ENCODE data around the gene CSNK2B. TPM values are rescaled to one million over a fixed set of nuclear protein-coding genes. Genes with fewer than 3 reads are reported as not detected.
A peak's percentile ranks its signal among the peaks of the same experiment; 100 is the strongest.
"Not testable (repeated sequence)": the region's sequence is repeated elsewhere in the genome, so short reads cannot be mapped to it uniquely, and the experiment has no call there.

Gene CSNK2B
- total RNA-seq, 2 experiments from 2014 or later = 239 to 346 TPM

DNA sequence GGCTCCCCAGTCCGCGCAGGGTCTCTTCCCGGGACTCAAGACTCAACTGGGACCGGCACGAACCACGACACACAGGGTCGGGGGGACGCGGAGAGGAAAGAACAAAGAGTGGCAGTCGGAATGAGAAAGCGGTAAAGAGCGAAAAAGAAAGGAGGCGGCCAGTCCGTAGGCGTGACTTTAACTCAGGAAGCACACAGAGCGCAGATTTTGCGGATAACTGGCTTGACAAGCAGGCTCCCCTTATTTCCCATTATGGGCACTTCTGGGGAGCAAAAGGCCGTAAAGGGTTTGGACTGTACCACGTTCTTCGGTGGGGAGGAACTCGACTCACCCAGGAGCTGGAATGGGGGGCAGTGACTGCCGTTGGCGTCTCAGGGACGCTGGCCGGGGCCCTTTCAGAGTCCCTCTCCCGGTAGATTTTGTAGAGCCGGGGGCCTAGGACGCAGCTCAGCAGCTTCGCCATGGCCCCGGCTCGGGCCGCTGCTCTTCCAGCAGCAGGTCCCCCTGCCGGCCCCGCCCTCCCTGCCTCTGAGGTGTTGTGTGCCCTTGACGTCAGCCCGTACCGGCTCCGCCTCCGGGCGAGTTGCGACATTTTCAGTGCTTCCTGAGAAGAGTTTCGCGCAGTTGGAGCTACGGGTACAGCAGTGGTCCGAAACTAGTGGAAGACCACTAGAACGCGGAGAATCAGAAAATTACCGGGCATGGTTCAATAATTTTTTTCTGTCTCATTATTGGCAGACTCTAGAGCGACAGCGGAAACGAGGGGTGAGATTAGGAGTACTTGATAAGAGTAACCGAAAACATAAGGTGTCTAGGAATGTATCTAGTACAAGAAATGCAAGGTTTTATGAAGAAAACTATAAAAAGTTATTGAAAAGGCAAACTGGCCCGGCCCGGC, 37.2 kb downstream of the CSNK2B start, which contains the start of gene ABHD16A:
TSS of gene ABHD16A (minus strand) at position 506 of the 898 bp plus-strand sequence. CDS start at position 463, 43 bp downstream.
- H3K4me1 Mint-ChIP-seq = peaks cover 23% of the 10 kb centered on the region
- H3K4me3 Mint-ChIP-seq = peak within 1 kb of the TSS; percentile 99
- H3K36me3 Mint-ChIP-seq (ENCODE audit: low read depth) = peaks cover 8% of the 10 kb centered on the region
- no peaks in the 10 kb centered on the region for H3K9me3 Mint-ChIP-seq (ENCODE audit: low read depth)
- ChIA-PET CTCF (interaction anchor here (0.6 to 1.4 kb wide), 13 partner anchors 9 to 229 kb away, joined by 3 to 4 read pairs (median 3); partner anchors contain the start of genes DDAH2, GPANK1, HSPA1A and HSPA1B), POLR2A (interaction anchor here (0.6 to 1.3 kb wide), 6 partner anchors 33 to 104 kb away, joined by 3 to 6 read pairs (median 4); partner anchors contain the start of genes CLIC1, GPANK1 and LSM2)
- no peaks in the 10 kb centered on the region for H3K27me3 Mint-ChIP-seq
- DNase-seq (peak; percentile 99), ATAC-seq (peak; percentile 91)
- intact Hi-C loops (cut with DNase I, micrococcal nuclease) = loop anchor here (1.0 to 2.0 kb wide), 16 partner anchors 22 to 269 kb away; partner anchors contain the start of genes BAG6 (in 2 of the 2), CLIC1 (in 1 of the 2), DDAH2 (in 1 of the 2) and DXO (in 1 of the 2)
- H3K27ac Mint-ChIP-seq = peak within 1 kb of the TSS; percentile 97

DNA sequence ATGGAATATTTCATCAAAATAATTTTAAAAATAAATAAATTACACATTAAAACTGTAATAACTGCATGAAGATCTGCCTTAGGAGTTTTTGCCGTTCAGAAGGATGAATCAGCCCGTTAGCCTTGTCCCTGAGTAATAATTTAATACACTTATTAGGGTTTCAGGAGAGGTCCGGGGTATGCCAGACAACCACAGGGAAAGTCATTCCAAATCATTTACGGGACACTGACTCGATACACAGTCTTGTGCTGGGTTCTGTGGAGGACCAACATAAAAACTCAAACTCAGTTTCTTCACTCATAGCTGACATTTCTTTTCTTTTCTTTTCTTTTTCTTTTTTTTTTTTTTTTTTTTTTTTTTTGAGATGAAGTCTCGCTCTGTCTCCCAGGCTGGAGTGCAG, 40.1 kb downstream of the CSNK2B start:
- Mint-ChIP-seq H3K4me1 (peaks cover 21% of the 10 kb centered on the region), H3K36me3 (ENCODE audit: low read depth) (peaks cover 4% of the 10 kb centered on the region), H3K9me3 (ENCODE audit: low read depth) (no peaks in the 10 kb centered on the region), H3K27me3 (no peaks in the 10 kb centered on the region), H3K4me3 (no peak overlapping the region), H3K27ac (no peak overlapping the region)
- ChIA-PET CTCF (interaction anchor here (0.9 to 1.1 kb wide), 2 partner anchors 9 to 64 kb away, joined by 3 to 4 read pairs; no protein-coding TSS in a partner anchor), POLR2A (no interaction called here)
- no peak for ATAC-seq
- DNase-seq = no peak
- intact Hi-C loops (cut with DNase I, micrococcal nuclease) = no loop called here

DNA sequence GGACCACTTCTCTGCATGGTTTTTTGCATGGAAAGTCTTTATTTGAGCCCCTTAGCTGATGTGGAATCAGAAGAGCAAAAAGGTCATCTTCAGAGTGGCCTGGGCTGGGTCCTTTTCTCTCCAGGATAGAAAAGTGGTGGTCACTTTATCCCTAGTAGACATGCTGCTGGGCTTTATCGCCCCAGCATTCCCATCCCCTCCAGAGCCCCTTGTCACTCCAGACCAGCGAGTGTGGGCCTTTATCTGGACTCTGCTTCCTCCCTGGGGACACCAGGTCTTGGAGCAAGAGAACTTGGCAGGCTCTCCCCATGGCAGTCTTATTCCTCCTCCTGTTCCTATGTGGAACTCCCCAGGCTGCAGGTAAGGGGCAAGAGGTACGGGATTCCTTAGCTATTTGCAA, 40.7 kb downstream of the CSNK2B start, which contains the start of gene LY6G6F:
TSS of gene LY6G6F (plus strand) at position 268 of the 400 bp plus-strand sequence. CDS start at position 309, 41 bp downstream.
- ChIA-PET POLR2A (no interaction called here), CTCF (interaction anchor here (0.7 to 1.1 kb wide), 3 partner anchors 8 to 123 kb away, joined by 3 to 4 read pairs (median 4); no protein-coding TSS in a partner anchor)
- peaks cover 16% of the 10 kb centered on the region for H3K4me1 Mint-ChIP-seq
- ATAC-seq = no peak
- no peaks in the 10 kb centered on the region for H3K9me3 Mint-ChIP-seq (ENCODE audit: low read depth)
- intact Hi-C loops (cut with DNase I, micrococcal nuclease) = no loop called here
- H3K27ac Mint-ChIP-seq = no peak within 1 kb of the TSS
- H3K27me3 Mint-ChIP-seq = no peaks in the 10 kb centered on the region
- no peak for DNase-seq
- peaks cover 4% of the 10 kb centered on the region for H3K36me3 Mint-ChIP-seq (ENCODE audit: low read depth)
- H3K4me3 Mint-ChIP-seq = no peak within 1 kb of the TSS

- Mint-ChIP-seq H3K4me1 (peaks cover 11% of the 10 kb centered on the region), H3K4me3 (no peak overlapping the region), H3K9me3 (ENCODE audit: low read depth) (no peaks in the 10 kb centered on the region), H3K36me3 (ENCODE audit: low read depth) (peaks cover 1% of the 10 kb centered on the region), H3K27ac (no peak overlapping the region), H3K27me3 (no peaks in the 10 kb centered on the region)
- intact Hi-C loops (cut with DNase I, micrococcal nuclease) = no loop called here
- ATAC-seq (no peak), DNase-seq (no peak)
- POLR2A ChIA-PET = no interaction called here
- CTCF ChIA-PET = interaction anchor here (0.7 kb wide), 1 partner anchor 114 kb away, joined by 5 read pairs; no protein-coding TSS in a partner anchor
Measured at GRCh38 chr6:31707701-31708100, 41.8 kb downstream of the CSNK2B start.

GRCh38 chr6:31708224-31708623, 42.3 kb downstream of the CSNK2B start:
- CTCF ChIA-PET = no interaction called here
- H3K27me3 Mint-ChIP-seq = no peaks in the 10 kb centered on the region
- POLR2A ChIA-PET = no interaction called here

GRCh38 chr6:31709157-31709556, 43.3 kb downstream of the CSNK2B start:
- intact Hi-C loops (cut with DNase I, micrococcal nuclease) = not testable (repeated sequence)

More at GRCh38 chr6:31708224-31708623, 42.3 kb downstream of the CSNK2B start:
- H3K9me3 Mint-ChIP-seq (ENCODE audit: low read depth) = no peaks in the 10 kb centered on the region
- DNase-seq = no peak
- no peaks in the 10 kb centered on the region for H3K36me3 Mint-ChIP-seq (ENCODE audit: low read depth)
- H3K27ac Mint-ChIP-seq = no peak overlapping the region
- peaks cover 11% of the 10 kb centered on the region for H3K4me1 Mint-ChIP-seq
- no peak overlapping the region for H3K4me3 Mint-ChIP-seq
- ATAC-seq = no peak
- intact Hi-C loops (cut with DNase I, micrococcal nuclease) = no loop called here

GRCh38 chr6:31710523-31711219, 44.8 kb downstream of the CSNK2B start:
- peaks cover 8% of the 10 kb centered on the region for H3K4me1 Mint-ChIP-seq
- ChIA-PET CTCF (interaction anchor here (0.6 to 1.3 kb wide), 5 partner anchors 11 to 140 kb away, joined by 3 to 4 read pairs (median 3); partner anchors contain the start of gene LY6G6C), POLR2A (interaction anchor here (0.6 kb wide), 2 partner anchors 28 to 446 kb away, joined by 3 read pairs; no protein-coding TSS in a partner anchor)
- no peak overlapping the region for H3K27ac Mint-ChIP-seq
- intact Hi-C loops (cut with DNase I, micrococcal nuclease) = no loop called here
- H3K9me3 Mint-ChIP-seq (ENCODE audit: low read depth) = no peaks in the 10 kb centered on the region
- no peak overlapping the region for H3K4me3 Mint-ChIP-seq
- no peaks in the 10 kb centered on the region for H3K27me3 Mint-ChIP-seq
- no peaks in the 10 kb centered on the region for H3K36me3 Mint-ChIP-seq (ENCODE audit: low read depth)
- ATAC-seq (no peak), DNase-seq (no peak)

More at GRCh38 chr6:31709157-31709556, 43.3 kb downstream of the CSNK2B start:
- CTCF ChIA-PET; ATAC-seq; H3K27me3 Mint-ChIP-seq; H3K36me3 Mint-ChIP-seq (ENCODE audit: low read depth); DNase-seq; H3K4me3 Mint-ChIP-seq; H3K4me1 Mint-ChIP-seq; H3K9me3 Mint-ChIP-seq (ENCODE audit: low read depth); H3K27ac Mint-ChIP-seq; POLR2A ChIA-PET: not testable (repeated sequence)

GRCh38 chr6:31711233-31711632, 45.4 kb downstream of the CSNK2B start:
- Mint-ChIP-seq H3K36me3 (ENCODE audit: low read depth) (no peaks in the 10 kb centered on the region), H3K9me3 (ENCODE audit: low read depth) (no peaks in the 10 kb centered on the region), H3K27ac (no peak overlapping the region), H3K4me3 (no peak overlapping the region), H3K4me1 (peaks cover 8% of the 10 kb centered on the region), H3K27me3 (no peaks in the 10 kb centered on the region)
- intact Hi-C loops (cut with DNase I, micrococcal nuclease) = no loop called here
- POLR2A ChIA-PET = interaction anchor here (0.6 kb wide), 2 partner anchors 27 to 446 kb away, joined by 3 read pairs; no protein-coding TSS in a partner anchor
- ATAC-seq (no peak), DNase-seq (no peak)
- CTCF ChIA-PET = interaction anchor here (0.6 to 1.3 kb wide), 6 partner anchors 8 to 141 kb away, joined by 3 to 4 read pairs (median 3); partner anchors contain the start of genes ABHD16A and LY6G6C

DNA sequence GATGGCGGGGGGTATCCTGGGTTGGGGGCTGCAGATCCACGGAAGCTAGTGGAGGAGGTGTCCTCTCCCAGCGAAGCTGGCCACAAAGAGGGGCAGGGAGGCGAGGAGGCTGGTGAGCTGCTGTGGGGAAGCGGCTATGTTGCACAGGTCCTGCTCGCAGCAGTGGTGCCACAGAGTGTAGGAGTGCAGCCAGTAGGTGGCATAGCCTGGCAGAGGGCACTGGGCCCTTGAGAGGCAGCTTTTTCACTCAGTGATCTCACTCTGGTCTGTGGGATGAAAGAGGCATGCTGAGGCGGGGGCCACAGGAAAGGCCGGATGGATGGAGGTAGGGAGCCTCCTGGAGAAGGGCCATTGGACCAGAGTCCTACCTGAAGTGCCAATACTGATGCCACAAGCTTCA, 46.4 kb downstream of the CSNK2B start:
- Mint-ChIP-seq H3K36me3 (ENCODE audit: low read depth) (no peaks in the 10 kb centered on the region), H3K4me3 (no peak overlapping the region), H3K9me3 (ENCODE audit: low read depth) (no peaks in the 10 kb centered on the region), H3K4me1 (peaks cover 8% of the 10 kb centered on the region), H3K27ac (no peak overlapping the region), H3K27me3 (no peaks in the 10 kb centered on the region)
- peak; percentile 53 for ATAC-seq
- CTCF ChIA-PET = interaction anchor here (0.6 kb wide), 2 partner anchors 162 to 220 kb away, joined by 3 read pairs; no protein-coding TSS in a partner anchor
- POLR2A ChIA-PET = no interaction called here
- intact Hi-C loops (cut with DNase I, micrococcal nuclease) = no loop called here
- DNase-seq = peak; percentile 36

DNA sequence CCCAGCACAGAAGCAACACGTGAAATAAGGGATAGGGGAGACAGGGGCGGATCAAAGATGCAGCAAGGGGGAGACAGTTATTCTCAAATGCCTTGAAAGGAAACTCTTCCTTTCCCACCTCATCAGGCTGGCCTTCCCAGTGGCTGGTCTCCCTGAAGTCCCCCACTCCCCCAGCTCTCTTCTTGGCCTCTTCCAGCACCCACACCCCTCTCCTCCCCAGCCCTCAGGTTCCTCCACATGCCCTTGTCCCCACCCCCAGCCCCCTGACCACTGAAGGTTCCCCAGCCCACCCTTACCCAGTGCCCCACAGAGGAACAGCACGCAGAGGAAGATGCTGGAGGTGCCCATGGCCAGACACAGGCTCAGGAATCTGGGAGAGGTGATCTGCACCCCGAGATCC, 47.6 kb downstream of the CSNK2B start:
- ATAC-seq = no peak
- DNase-seq = no peak
- CTCF ChIA-PET = no interaction called here
- Mint-ChIP-seq H3K27me3 (no peaks in the 10 kb centered on the region), H3K36me3 (ENCODE audit: low read depth) (no peaks in the 10 kb centered on the region), H3K4me3 (no peak overlapping the region), H3K9me3 (ENCODE audit: low read depth) (no peaks in the 10 kb centered on the region), H3K27ac (no peak overlapping the region), H3K4me1 (peaks cover 8% of the 10 kb centered on the region)
- intact Hi-C loops (cut with DNase I, micrococcal nuclease) = no loop called here
- POLR2A ChIA-PET = no interaction called here

All from activated CD4-positive, alpha-beta T cell treated with anti-CD3 and anti-CD28 coated beads for 36 hours (primary cell).